Neural cell (in vitro differentiated cells): ENCODE results near the gene CSGALNACT2. TPM values are rescaled to one million over a fixed set of nuclear protein-coding genes. Genes with fewer than 3 reads are reported as not detected.

Experiments used
- H2AFZ ChIP-seq: fragments of 200-600, 300-800 bp; sonication (generic), shearing (Covaris generic); 2 replicates; pipeline ENCODE4 v1.6.0; 2014; ENCODE audit warnings: low read depth, mild to moderate bottlenecking, antibody characterized with exemption, low read length, moderate library complexity
- H3F3A ChIP-seq: fragments of 200-600 bp; shearing (Covaris generic); 2 replicates; pipeline ENCODE4 v1.6.1; 2016; ENCODE audit warnings: mild to moderate bottlenecking, moderate library complexity, mixed read lengths, antibody characterized with exemption, low read length; ENCODE audit not compliant: insufficient read depth, poor library complexity, severe bottlenecking
- H3K27ac ChIP-seq: fragments of 200-600, 300-800 bp; sonication (generic), shearing (Covaris generic); 2 replicates; pipeline ENCODE4 v1.5.1; 2014; ENCODE audit warnings: mild to moderate bottlenecking, low read length, moderate library complexity
- H3K27me3 ChIP-seq: fragments of 300-800, 200-600 bp; sonication (generic), shearing (Covaris generic); 2 replicates; pipeline ENCODE4 v1.6.0; 2014; ENCODE audit warnings: mild to moderate bottlenecking, low read depth, low read length, moderate library complexity; ENCODE audit not compliant: insufficient read depth
- H3K36me3 ChIP-seq: fragments of 300-800, 200-600 bp; sonication (generic), shearing (Covaris generic); 2 replicates; pipeline ENCODE4 v1.5.1; 2014; ENCODE audit warnings: mild to moderate bottlenecking, antibody characterized with exemption, low read length, moderate library complexity; ENCODE audit not compliant: insufficient read depth
- H3K4me2 ChIP-seq: fragments of 300-800, 200-600 bp; sonication (generic), shearing (Covaris generic); 2 replicates; pipeline ENCODE4 v1.6.0; 2014; ENCODE audit warnings: mild to moderate bottlenecking, low read length
- H3K4me3 ChIP-seq: fragments of 300-800, 200-600 bp; sonication (generic), shearing (Covaris generic); 2 replicates; pipeline ENCODE4 v1.5.1; 2014; ENCODE audit warnings: mild to moderate bottlenecking, low read length, moderate library complexity
- H3K79me2 ChIP-seq: fragments of 200-600 bp; shearing (Covaris generic); replicated peaks from 2 replicates; pipeline ENCODE4 v1.6.0; 2014; ENCODE audit warnings: mild to moderate bottlenecking, low read length, moderate library complexity; ENCODE audit not compliant: insufficient read depth
- H3K9ac ChIP-seq: fragments of 300-800, 200-600 bp; sonication (generic), shearing (Covaris generic); 2 replicates; pipeline ENCODE4 v1.6.1; 2016; ENCODE audit warnings: mild to moderate bottlenecking, low read length, mixed read lengths
- H3K9me2 ChIP-seq: fragments of 200-600 bp; shearing (Covaris generic); 2 replicates; pipeline ENCODE4 v1.6.1; 2016; ENCODE audit warnings: mild to moderate bottlenecking, low read length, mixed read lengths; ENCODE audit not compliant: insufficient read depth
- H3K9me3 ChIP-seq: fragments of 200-600, 300-800 bp; sonication (generic), shearing (Covaris generic); 2 replicates; pipeline ENCODE4 v1.6.1; 2016; ENCODE audit warnings: mild to moderate bottlenecking, mixed run types, low read length, moderate library complexity, mixed read lengths
- H4K20me1 ChIP-seq: fragments of 200-600 bp; shearing (Covaris generic); 2 replicates; pipeline ENCODE4 v1.6.1; 2016; ENCODE audit warnings: mild to moderate bottlenecking, mixed run types; ENCODE audit not compliant: insufficient read depth
- EP300 ChIP-seq: fragments of 450-650 bp; conservative IDR thresholded peaks from 2 replicates; pipeline ENCODE4 v1.6.1; 2014; ENCODE audit warnings: antibody characterized with exemption, mild to moderate bottlenecking, moderate library complexity; ENCODE audit not compliant: poor library complexity, severe bottlenecking
- EZH2 ChIP-seq: fragments of 200-600, 300-800 bp; shearing (Covaris generic), sonication (generic); IDR thresholded peaks from 2 replicates; pipeline ENCODE4 v1.6.1; 2014; ENCODE audit warnings: antibody characterized with exemption, low read length, borderline replicate concordance, mild to moderate bottlenecking; ENCODE audit not compliant: insufficient read depth, poor library complexity, severe bottlenecking
- MXI1 ChIP-seq: fragments of 450-650 bp; conservative IDR thresholded peaks from 2 replicates; pipeline ENCODE4 v1.6.1; 2014; ENCODE audit warnings: antibody characterized with exemption, mild to moderate bottlenecking; ENCODE audit not compliant: poor library complexity, severe bottlenecking
- POLR2AphosphoS5 ChIP-seq: IDR thresholded peaks from 2 replicates; pipeline ENCODE4 v1.6.1; 2012
- RAD21 ChIP-seq: fragments of 450-650 bp; conservative IDR thresholded peaks from 2 replicates; pipeline ENCODE4 v1.6.1; 2014; ENCODE audit warnings: antibody characterized with exemption, mild to moderate bottlenecking, moderate library complexity
- SMC3 ChIP-seq: fragments of 450-650 bp; conservative IDR thresholded peaks from 2 replicates; pipeline ENCODE4 v1.6.1; 2014; ENCODE audit warnings: antibody characterized with exemption, mild to moderate bottlenecking, moderate library complexity; ENCODE audit not compliant: poor library complexity
- TAF1 ChIP-seq: IDR thresholded peaks from 2 replicates; pipeline ENCODE4 v1.6.1; 2012; ENCODE audit warnings: low read depth
- polyA plus RNA-seq: library from polyadenylated mRNA; depleted of rRNA; stranded (reverse); fragments of >200 nt; gene quantifications from 2 replicates; pipeline ENCODE4 v1.2.3, GENCODE V29; 2014
- TF ChIP-seq, protein P1 (sequence below): IDR thresholded peaks from 2 replicates; pipeline ENCODE4 v1.6.1; 2012; ENCODE audit warnings: borderline replicate concordance
- TF ChIP-seq, protein P2 (sequence below): fragments of 450-650 bp; IDR thresholded peaks from 2 replicates; pipeline ENCODE4 v1.5.1; 2014; ENCODE audit warnings: antibody characterized with exemption, mild to moderate bottlenecking, moderate library complexity; ENCODE audit not compliant: poor library complexity, severe bottlenecking

CSGALNACT2 gene
- polyA plus RNA-seq, 1 donor from 2014 or later: 20.7 TPM

GRCh38 chr10:43222210-43222720, 84.0 kb downstream of the CSGALNACT2 start:
- no peak overlapping the region for H3K27ac ChIP-seq
- H3K79me2 ChIP-seq: no peaks in the 10 kb centered on the region
- no peaks in the 10 kb centered on the region for H3K9me2 ChIP-seq
- no peak overlapping the region for H3K4me2 ChIP-seq
- H3K9ac ChIP-seq: no peak overlapping the region
- no peaks in the 10 kb centered on the region for H3F3A ChIP-seq
- H3K4me3 ChIP-seq: no peak overlapping the region
- H2AFZ ChIP-seq: no peak overlapping the region
- TF ChIP-seq SMC3 (no peak), EP300 (no peak), TAF1 (no peak), EZH2 (no peak), RAD21 (no peak), POLR2AphosphoS5 (no peak), MXI1 (no peak)
- TF ChIP-seq, protein P1, sequence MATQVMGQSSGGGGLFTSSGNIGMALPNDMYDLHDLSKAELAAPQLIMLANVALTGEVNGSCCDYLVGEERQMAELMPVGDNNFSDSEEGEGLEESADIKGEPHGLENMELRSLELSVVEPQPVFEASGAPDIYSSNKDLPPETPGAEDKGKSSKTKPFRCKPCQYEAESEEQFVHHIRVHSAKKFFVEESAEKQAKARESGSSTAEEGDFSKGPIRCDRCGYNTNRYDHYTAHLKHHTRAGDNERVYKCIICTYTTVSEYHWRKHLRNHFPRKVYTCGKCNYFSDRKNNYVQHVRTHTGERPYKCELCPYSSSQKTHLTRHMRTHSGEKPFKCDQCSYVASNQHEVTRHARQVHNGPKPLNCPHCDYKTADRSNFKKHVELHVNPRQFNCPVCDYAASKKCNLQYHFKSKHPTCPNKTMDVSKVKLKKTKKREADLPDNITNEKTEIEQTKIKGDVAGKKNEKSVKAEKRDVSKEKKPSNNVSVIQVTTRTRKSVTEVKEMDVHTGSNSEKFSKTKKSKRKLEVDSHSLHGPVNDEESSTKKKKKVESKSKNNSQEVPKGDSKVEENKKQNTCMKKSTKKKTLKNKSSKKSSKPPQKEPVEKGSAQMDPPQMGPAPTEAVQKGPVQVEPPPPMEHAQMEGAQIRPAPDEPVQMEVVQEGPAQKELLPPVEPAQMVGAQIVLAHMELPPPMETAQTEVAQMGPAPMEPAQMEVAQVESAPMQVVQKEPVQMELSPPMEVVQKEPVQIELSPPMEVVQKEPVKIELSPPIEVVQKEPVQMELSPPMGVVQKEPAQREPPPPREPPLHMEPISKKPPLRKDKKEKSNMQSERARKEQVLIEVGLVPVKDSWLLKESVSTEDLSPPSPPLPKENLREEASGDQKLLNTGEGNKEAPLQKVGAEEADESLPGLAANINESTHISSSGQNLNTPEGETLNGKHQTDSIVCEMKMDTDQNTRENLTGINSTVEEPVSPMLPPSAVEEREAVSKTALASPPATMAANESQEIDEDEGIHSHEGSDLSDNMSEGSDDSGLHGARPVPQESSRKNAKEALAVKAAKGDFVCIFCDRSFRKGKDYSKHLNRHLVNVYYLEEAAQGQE: no peak
- TF ChIP-seq, protein P2, sequence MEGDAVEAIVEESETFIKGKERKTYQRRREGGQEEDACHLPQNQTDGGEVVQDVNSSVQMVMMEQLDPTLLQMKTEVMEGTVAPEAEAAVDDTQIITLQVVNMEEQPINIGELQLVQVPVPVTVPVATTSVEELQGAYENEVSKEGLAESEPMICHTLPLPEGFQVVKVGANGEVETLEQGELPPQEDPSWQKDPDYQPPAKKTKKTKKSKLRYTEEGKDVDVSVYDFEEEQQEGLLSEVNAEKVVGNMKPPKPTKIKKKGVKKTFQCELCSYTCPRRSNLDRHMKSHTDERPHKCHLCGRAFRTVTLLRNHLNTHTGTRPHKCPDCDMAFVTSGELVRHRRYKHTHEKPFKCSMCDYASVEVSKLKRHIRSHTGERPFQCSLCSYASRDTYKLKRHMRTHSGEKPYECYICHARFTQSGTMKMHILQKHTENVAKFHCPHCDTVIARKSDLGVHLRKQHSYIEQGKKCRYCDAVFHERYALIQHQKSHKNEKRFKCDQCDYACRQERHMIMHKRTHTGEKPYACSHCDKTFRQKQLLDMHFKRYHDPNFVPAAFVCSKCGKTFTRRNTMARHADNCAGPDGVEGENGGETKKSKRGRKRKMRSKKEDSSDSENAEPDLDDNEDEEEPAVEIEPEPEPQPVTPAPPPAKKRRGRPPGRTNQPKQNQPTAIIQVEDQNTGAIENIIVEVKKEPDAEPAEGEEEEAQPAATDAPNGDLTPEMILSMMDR: no peak
- H3K9me3 ChIP-seq: no peaks in the 10 kb centered on the region
- H3K36me3 ChIP-seq: no peaks in the 10 kb centered on the region
- no peaks in the 10 kb centered on the region for H3K27me3 ChIP-seq
- H4K20me1 ChIP-seq: no peaks in the 10 kb centered on the region

GRCh38 chr10:43223056-43223455, 84.8 kb downstream of the CSGALNACT2 start:
- Histone ChIP-seq H3F3A (no peaks in the 10 kb centered on the region), H4K20me1 (no peaks in the 10 kb centered on the region), H3K27me3 (peaks cover 5% of the 10 kb centered on the region), H3K4me3 (no peak overlapping the region), H3K36me3 (no peaks in the 10 kb centered on the region), H3K4me2 (no peak overlapping the region), H3K9me2 (no peaks in the 10 kb centered on the region), H2AFZ (no peak overlapping the region), H3K9ac (no peak overlapping the region), H3K9me3 (no peaks in the 10 kb centered on the region), H3K79me2 (no peaks in the 10 kb centered on the region), H3K27ac (no peak overlapping the region)
- no peak for TF ChIP-seq EP300
- TF ChIP-seq, protein P1: no peak
- TF ChIP-seq EZH2: no peak
- TF ChIP-seq POLR2AphosphoS5: no peak
- TF ChIP-seq SMC3: no peak
- TF ChIP-seq RAD21: no peak
